Measurements from ENCODE around the gene AGBL4. TPM values are rescaled to one million over a fixed set of nuclear protein-coding genes. Genes with fewer than 3 reads are reported as not detected.

Gene AGBL4
- total and polyA plus RNA-seq, 2 of the 13 experiments (the other 11 are each of a cell fraction or from before 2014, with no cell fraction given): not detected

GRCh38 chr1:48988633-48989197, 1035.0 kb downstream of the AGBL4 start:
- Histone ChIP-seq H3K27me3 (ENCODE audit: control insufficient read depth in 1 of 2, insufficient read depth in 2 of 2, low read length in 2 of 2) (no peaks in the 10 kb centered on the region), H3K4me3 (replicated peaks in 1 of 3; ENCODE audit: insufficient read depth in 1 of 3, low read depth in 2 of 3, low read length in 3 of 3) (no peak overlapping the region), H3K4me2 (ENCODE audit: low read depth, low read length) (no peak overlapping the region), H3K36me3 (replicated peaks in 1 of 2; ENCODE audit: control insufficient read depth in 1 of 2, insufficient read depth in 2 of 2, low read length in 2 of 2) (no peaks in the 10 kb centered on the region), H3K9me3 (ENCODE audit: low read length) (peaks cover 32% of the 10 kb centered on the region), H4K20me1 (ENCODE audit: insufficient read depth, low read length) (no peaks in the 10 kb centered on the region), H2AFZ (ENCODE audit: low read length) (no peak overlapping the region), H3K9ac (ENCODE audit: insufficient read depth, low read depth, low read length) (no peak overlapping the region), H3K79me2 (ENCODE audit: insufficient read depth, low read length) (no peaks in the 10 kb centered on the region), H3K27ac (ENCODE audit: extremely low read length, insufficient read depth, low read length) (no peak overlapping the region), H3K4me1 (ENCODE audit: insufficient read depth, low read length) (no peaks in the 10 kb centered on the region)
- no peak for FAIRE-seq
- ChIA-PET CTCF (ENCODE audit: low intra/inter-chr PET ratio, low total read pairs) (no interaction called here), POLR2A (no interaction called here)
- intact Hi-C loops (cut with micrococcal nuclease; ENCODE audit: unreplicated experiment): no loop called here
- no peak for ATAC-seq
- BruUV-seq (replicated peaks): no TSS peak
- DNase-seq (ENCODE audit: low spot score): no peak
- whole genome bisulfite sequencing (ENCODE audit: low lambda C conversion rate): 8% methylated on average over 9 of the region's 9 CpGs
- in situ Hi-C loops (cut with HindIII; ENCODE audit: extremely low pct_ligation_motif_present, low pct_unique_long_range_greater_than_20kb): no loop called here
- TF ChIP-seq ZBTB44 (CRISPR knock-in tag; IDR thresholded peaks at IDR 0.05) (no peak), THRA (CRISPR knock-in tag; IDR thresholded peaks at IDR 0.05; ENCODE audit: borderline replicate concordance) (no peak), ZNF549 (CRISPR knock-in tag; IDR thresholded peaks at IDR 0.05) (no peak), TEF (CRISPR knock-in tag; IDR thresholded peaks at IDR 0.05) (no peak), DNMT3B (CRISPR knock-in tag; conservative IDR thresholded peaks at IDR 0.05) (no peak), PRDM15 (CRISPR knock-in tag; IDR thresholded peaks at IDR 0.05) (no peak), USF2 (IDR thresholded peaks at IDR 0.05; ENCODE audit: low read depth, low read length) (no peak), USF2 (CRISPR knock-in tag; IDR thresholded peaks at IDR 0.05; ENCODE audit: borderline replicate concordance) (no peak), THAP7 (CRISPR knock-in tag; IDR thresholded peaks at IDR 0.05) (no peak), MTA1 (CRISPR knock-in tag; IDR thresholded peaks at IDR 0.05; ENCODE audit: borderline replicate concordance) (no peak), TEAD3 (CRISPR knock-in tag; optimal IDR thresholded peaks at IDR 0.05; ENCODE audit: borderline replicate concordance) (no peak), FOXA1 (IDR thresholded peaks at IDR 0.05) (no peak), FOXA1 (CRISPR knock-in tag; IDR thresholded peaks at IDR 0.05) (no peak), BORCS8-MEF2B (CRISPR knock-in tag; IDR thresholded peaks at IDR 0.05) (no peak)
